Smooth muscle cell (in vitro differentiated cells): ENCODE data around the gene CST3. TPM values are rescaled to one million over a fixed set of nuclear protein-coding genes. Genes with fewer than 3 reads are reported as not detected.

Experiments used
- DNase-seq: peaks from one replicate; lab custom pipeline; 2025; ENCODE audit not compliant: unreplicated experiment; lab: John Stamatoyannopoulos, UW
- H2AFZ ChIP-seq: fragments of 200-600 bp; sonication (generic); 2 replicates; pipeline ENCODE4 v1.6.0; 2016; ENCODE audit warnings: antibody characterized with exemption, low read depth, mild to moderate bottlenecking
- H3F3A ChIP-seq: fragments of 200-600 bp; sonication (generic); 2 replicates; pipeline ENCODE4 v1.6.0; 2017; ENCODE audit warnings: antibody characterized with exemption, low read depth
- H3K27ac ChIP-seq: fragments of 200-600 bp; sonication (generic); 2 replicates; pipeline ENCODE4 v1.5.1; 2016; ENCODE audit warnings: low read depth, mild to moderate bottlenecking
- H3K27me3 ChIP-seq: fragments of 200-600 bp; sonication (generic); 2 replicates; pipeline ENCODE4 v1.6.1; 2016; ENCODE audit warnings: low read depth, mild to moderate bottlenecking
- H3K36me3 ChIP-seq: fragments of 200-600 bp; sonication (generic); 2 replicates; pipeline ENCODE4 v1.5.1; 2016; ENCODE audit warnings: low read depth
- H3K4me1 ChIP-seq: fragments of 200-600 bp; sonication (generic); 2 replicates; pipeline ENCODE4 v1.5.1; 2016; ENCODE audit warnings: low read depth
- H3K4me2 ChIP-seq: fragments of 200-600 bp; sonication (generic); 2 replicates; pipeline ENCODE4 v1.6.0; 2016; ENCODE audit warnings: mild to moderate bottlenecking
- H3K4me3 ChIP-seq: fragments of 200-600 bp; sonication (generic); 2 replicates; pipeline ENCODE4 v1.5.1; 2016; ENCODE audit warnings: mild to moderate bottlenecking
- H3K79me2 ChIP-seq: fragments of 200-600 bp; sonication (generic); 2 replicates; pipeline ENCODE4 v1.6.0; 2016; ENCODE audit warnings: low read depth, mild to moderate bottlenecking
- H3K9ac ChIP-seq: fragments of 200-600 bp; sonication (generic); 2 replicates; pipeline ENCODE4 v1.6.0; 2016; ENCODE audit warnings: low read depth
- H3K9me3 ChIP-seq: fragments of 200-600 bp; sonication (generic); replicated peaks from 2 replicates; pipeline ENCODE4 v1.5.1; 2016; ENCODE audit warnings: low read depth
- H4K20me1 ChIP-seq: fragments of 200-600 bp; sonication (generic); 2 replicates; pipeline ENCODE4 v1.6.0; 2016; ENCODE audit warnings: low read depth
- CTCF ChIP-seq: fragments of 200-600 bp; sonication (generic); IDR thresholded peaks from 2 replicates; pipeline ENCODE4 v1.5.1; 2017; ENCODE audit warnings: borderline replicate concordance, mild to moderate bottlenecking, antibody characterized with exemption; ENCODE audit not compliant: insufficient read depth, poor library complexity, severe bottlenecking
- WGBS: methylation state at CpG from one replicate; pipeline ENCODE4 v1.1.7; 2016; ENCODE audit warnings: low lambda C conversion rate; 5-methylcytosine and 5-hydroxymethylcytosine counted together
- polyA plus RNA-seq: library from polyadenylated mRNA; unstranded; fragments of >200 nt; fragmentation: Nextera tagmentation; extraction: Ambion mirVana; gene quantifications from 2 replicates; pipeline ENCODE4 v1.2.1, GENCODE V29; 2016
- total RNA-seq: library from RNA; depleted of rRNA; stranded (reverse); fragments of >200 nt; gene quantifications from 2 replicates; pipeline ENCODE4 v1.2.3, GENCODE V29; 2014

Gene CST3
- total and polyA plus RNA-seq, 2 experiments from 2014 or later: 170 to 338 TPM

GRCh38 chr20:23646106-23646873, 8.5 kb upstream of the CST3 start:
- 79% methylated on average over 4 of the region's 4 CpGs for WGBS
- H3K4me2 ChIP-seq: no peak overlapping the region
- H3K27me3 ChIP-seq: no peaks in the 10 kb centered on the region
- no peaks in the 10 kb centered on the region for H3K79me2 ChIP-seq
- DNase-seq: no peak
- H3K9ac ChIP-seq: no peak overlapping the region
- peaks cover 19% of the 10 kb centered on the region for H3F3A ChIP-seq
- no peak for TF ChIP-seq CTCF
- H3K4me1 ChIP-seq: peaks cover 3% of the 10 kb centered on the region
- H2AFZ ChIP-seq: no peak overlapping the region
- no peaks in the 10 kb centered on the region for H3K9me3 ChIP-seq
- H3K4me3 ChIP-seq: no peak overlapping the region
- no peaks in the 10 kb centered on the region for H4K20me1 ChIP-seq
- H3K27ac ChIP-seq: no peak overlapping the region
- H3K36me3 ChIP-seq: no peaks in the 10 kb centered on the region

GRCh38 chr20:23645575-23645974, 7.8 kb upstream of the CST3 start:
- 85% methylated on average over 1 of the region's 1 CpG for WGBS
- no peak for DNase-seq
- H3K27ac ChIP-seq: no peak overlapping the region
- no peak overlapping the region for H2AFZ ChIP-seq
- H3K27me3 ChIP-seq: no peaks in the 10 kb centered on the region
- no peaks in the 10 kb centered on the region for H4K20me1 ChIP-seq
- no peaks in the 10 kb centered on the region for H3K36me3 ChIP-seq
- H3K4me1 ChIP-seq: peaks cover 3% of the 10 kb centered on the region
- no peaks in the 10 kb centered on the region for H3K9me3 ChIP-seq
- no peak overlapping the region for H3K4me3 ChIP-seq
- H3K79me2 ChIP-seq: no peaks in the 10 kb centered on the region
- H3K4me2 ChIP-seq: no peak overlapping the region
- peaks cover 20% of the 10 kb centered on the region for H3F3A ChIP-seq
- no peak for TF ChIP-seq CTCF
- H3K9ac ChIP-seq: no peak overlapping the region

GRCh38 chr20:23644164-23644563, 6.4 kb upstream of the CST3 start:
- Histone ChIP-seq H3K4me2 (no peak overlapping the region), H3F3A (peaks cover 20% of the 10 kb centered on the region), H3K36me3 (no peaks in the 10 kb centered on the region), H3K27me3 (no peaks in the 10 kb centered on the region), H3K4me1 (peaks cover 3% of the 10 kb centered on the region), H3K4me3 (no peak overlapping the region), H3K9ac (no peak overlapping the region), H3K79me2 (no peaks in the 10 kb centered on the region), H3K9me3 (no peaks in the 10 kb centered on the region), H3K27ac (no peak overlapping the region), H2AFZ (no peak overlapping the region), H4K20me1 (no peaks in the 10 kb centered on the region)
- 97% methylated on average over 7 of the region's 7 CpGs for WGBS
- TF ChIP-seq CTCF: no peak
- no peak for DNase-seq

DNA sequence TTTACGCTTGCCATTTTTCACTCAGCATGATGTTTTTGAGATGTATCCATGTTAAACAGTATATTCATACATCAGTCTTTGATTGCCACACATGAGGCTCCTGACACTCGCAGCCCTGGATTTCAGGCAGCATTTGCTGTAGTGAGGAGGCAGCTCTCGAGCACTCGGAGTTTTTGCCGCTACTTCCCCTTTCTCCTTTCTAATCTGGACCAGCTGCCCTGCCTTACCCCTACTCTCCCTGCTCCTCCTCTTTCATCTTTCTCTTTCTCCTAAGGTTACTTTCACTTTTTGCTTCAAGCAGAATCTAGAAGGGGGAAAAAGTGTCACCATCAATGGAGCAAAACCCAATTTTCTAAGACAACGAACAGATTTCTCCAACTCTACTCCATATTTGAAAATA, 5.9 kb upstream of the CST3 start:
- no peak overlapping the region for H3K27ac ChIP-seq
- 94% methylated on average over 6 of the region's 6 CpGs for WGBS
- no peaks in the 10 kb centered on the region for H3K9me3 ChIP-seq
- no peaks in the 10 kb centered on the region for H3K36me3 ChIP-seq
- H3K4me1 ChIP-seq: peaks cover 3% of the 10 kb centered on the region
- H2AFZ ChIP-seq: no peak overlapping the region
- no peak overlapping the region for H3K9ac ChIP-seq
- no peak overlapping the region for H3K4me2 ChIP-seq
- H3K79me2 ChIP-seq: no peaks in the 10 kb centered on the region
- H3F3A ChIP-seq: peaks cover 20% of the 10 kb centered on the region
- no peak overlapping the region for H3K4me3 ChIP-seq
- no peak for TF ChIP-seq CTCF
- no peak for DNase-seq
- no peaks in the 10 kb centered on the region for H4K20me1 ChIP-seq
- H3K27me3 ChIP-seq: no peaks in the 10 kb centered on the region
